H1 (cell line): ENCODE results near the gene FOXS1. TPM values are rescaled to one million over a fixed set of nuclear protein-coding genes. Genes with fewer than 3 reads are reported as not detected.

ENCODE experiments used
- ATF2 ChIP-seq: IDR thresholded peaks from 2 replicates; pipeline ENCODE4 v1.6.1; 2012; ENCODE audit warnings: low read length, inconsistent platforms
- CHD1 ChIP-seq: IDR thresholded peaks from 2 replicates; pipeline ENCODE4 v1.6.1; 2012; ENCODE audit warnings: low read depth, low read length, improper control_type of control experiment
- CTBP2 ChIP-seq: IDR thresholded peaks from 2 replicates; pipeline ENCODE4 v1.7.0; 2011; ENCODE audit warnings: borderline replicate concordance, mild to moderate bottlenecking, moderate library complexity, mixed read lengths, low read length; ENCODE audit not compliant: insufficient read depth, insufficient read length
- E2F6 ChIP-seq: IDR thresholded peaks from 2 replicates; pipeline ENCODE4 v1.6.1; 2012; ENCODE audit warnings: inconsistent platforms
- EP300 ChIP-seq, 2 experiments: IDR thresholded peaks; 1 replicate in 1 of 2; 2 replicates in 1 of 2; pipeline ENCODE4 v1.6.1; 2011 to 2012; ENCODE audit warnings: low read depth in 2 of 2, low read length in 2 of 2, mild to moderate bottlenecking in 2 of 2, borderline replicate concordance in 1 of 2, inconsistent platforms in 1 of 2, moderate library complexity in 1 of 2
- EZH2 ChIP-seq: fragments of 200-600 bp; sonication (generic); IDR thresholded peaks from 2 replicates; pipeline ENCODE4 v1.7.1; 2012; ENCODE audit warnings: low read depth, mild to moderate bottlenecking, moderate library complexity, low read length, inconsistent platforms; ENCODE audit not compliant: severe bottlenecking
- HDAC6 ChIP-seq: IDR thresholded peaks from one replicate; pipeline ENCODE4 v1.7.1; 2012; ENCODE audit warnings: low read depth, mild to moderate bottlenecking, inconsistent platforms, low read length, moderate library complexity
- KDM1A ChIP-seq: fragments of 200-600, 300-600 bp; sonication (generic); IDR thresholded peaks from 2 replicates; pipeline ENCODE4 v1.7.1; 2016; ENCODE audit warnings: mild to moderate bottlenecking, low read length, borderline replicate concordance
- NRF1 ChIP-seq: IDR thresholded peaks from 2 replicates; pipeline ENCODE4 v1.6.1; 2011; ENCODE audit warnings: mild to moderate bottlenecking, low read depth, low read length, improper control_type of control experiment
- SP2 ChIP-seq: IDR thresholded peaks from 2 replicates; pipeline ENCODE4 v1.6.1; 2012; ENCODE audit warnings: mild to moderate bottlenecking, low read length, inconsistent platforms
- SRF ChIP-seq: IDR thresholded peaks from 2 replicates; pipeline ENCODE4 v1.6.1; 2011; ENCODE audit warnings: mild to moderate bottlenecking, low read depth, low read length, moderate library complexity
- TAF1 ChIP-seq: IDR thresholded peaks from 2 replicates; pipeline ENCODE4 v1.6.1; 2011; ENCODE audit warnings: mild to moderate bottlenecking, low read depth, low read length
- TEAD4 ChIP-seq: IDR thresholded peaks from 2 replicates; pipeline ENCODE4 v1.6.1; 2012; ENCODE audit warnings: low read depth, low read length, inconsistent platforms, mixed read lengths
- YY1 ChIP-seq: IDR thresholded peaks from 2 replicates; pipeline ENCODE4 v1.6.1; 2011; ENCODE audit warnings: low read depth, mild to moderate bottlenecking, low read length
- ZNF274 ChIP-seq: IDR thresholded peaks from 2 replicates; pipeline ENCODE4 v1.7.0; 2012; ENCODE audit warnings: low read length, borderline replicate concordance; ENCODE audit errors: extremely low read depth
- polyA plus RNA-seq, 7 experiments: library from polyadenylated mRNA; depleted of rRNA in 3 of 7; stranded (reverse) in 5 of 7; unstranded in 2 of 7; fragments of >200 nt in 5 of 7; fragments of 200-250 nt in 2 of 7; gene quantifications; 1 replicate in 5 of 7; 2 replicates in 1 of 7; 4 replicates in 1 of 7; pipeline versions ENCODE4 v1.2.1 to v1.2.3, GENCODE V29; 2011 to 2013; ENCODE audit warnings: missing spikeins in 2 of 7, mixed read lengths in 2 of 7
- total RNA-seq: library from RNA; stranded (reverse); fragmentation: NEBNext Ultra II Directional; extraction: Animal tissue kit (Norgen Biotek cat#: 25700); gene quantifications from 2 replicates; pipeline ENCODE4 v1.2.1, GENCODE V29; 2021
- TF ChIP-seq, protein P1 (sequence below): IDR thresholded peaks from 2 replicates; pipeline ENCODE4 v1.6.1; 2011; ENCODE audit warnings: low read length, improper control_type of control experiment
- TF ChIP-seq, protein P2 (sequence below), 3 experiments: IDR thresholded peaks; 1 replicate in 2 of 3; 2 replicates in 1 of 3; pipeline versions ENCODE4 v1.5.1 to v1.6.1; 2011; ENCODE audit warnings: low read length in 3 of 3, mild to moderate bottlenecking in 3 of 3, inconsistent platforms in 2 of 3, low read depth in 1 of 3, moderate library complexity in 1 of 3; ENCODE audit not compliant: insufficient read depth in 1 of 3; ENCODE audit errors: control extremely low read depth in 1 of 3

Gene FOXS1
- total and polyA plus RNA-seq, 2 of the 8 experiments (the other 6 are each of a cell fraction or from before 2014, with no cell fraction given) = 0.45 TPM; not detected in 1

- TF ChIP-seq EP300 (IDR thresholded peaks at IDR 0.05; ENCODE audit: borderline replicate concordance in 1 of 2, low read depth in 2 of 2, low read length in 2 of 2) (no peak), KDM1A (peak; percentile 98), SP2 (no peak), HDAC6 (no peak), E2F6 (no peak), SRF (no peak), ZNF274 (no peak), TEAD4 (no peak), CHD1 (no peak), EZH2 (no peak), ATF2 (no peak), NRF1 (no peak), YY1 (peak; percentile 8; the same call in 1 of the 2 replicates), CTBP2 (no peak), TAF1 (no peak)
- TF ChIP-seq, protein P1, sequence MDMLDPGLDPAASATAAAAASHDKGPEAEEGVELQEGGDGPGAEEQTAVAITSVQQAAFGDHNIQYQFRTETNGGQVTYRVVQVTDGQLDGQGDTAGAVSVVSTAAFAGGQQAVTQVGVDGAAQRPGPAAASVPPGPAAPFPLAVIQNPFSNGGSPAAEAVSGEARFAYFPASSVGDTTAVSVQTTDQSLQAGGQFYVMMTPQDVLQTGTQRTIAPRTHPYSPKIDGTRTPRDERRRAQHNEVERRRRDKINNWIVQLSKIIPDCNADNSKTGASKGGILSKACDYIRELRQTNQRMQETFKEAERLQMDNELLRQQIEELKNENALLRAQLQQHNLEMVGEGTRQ = no peak
- TF ChIP-seq, protein P2, sequence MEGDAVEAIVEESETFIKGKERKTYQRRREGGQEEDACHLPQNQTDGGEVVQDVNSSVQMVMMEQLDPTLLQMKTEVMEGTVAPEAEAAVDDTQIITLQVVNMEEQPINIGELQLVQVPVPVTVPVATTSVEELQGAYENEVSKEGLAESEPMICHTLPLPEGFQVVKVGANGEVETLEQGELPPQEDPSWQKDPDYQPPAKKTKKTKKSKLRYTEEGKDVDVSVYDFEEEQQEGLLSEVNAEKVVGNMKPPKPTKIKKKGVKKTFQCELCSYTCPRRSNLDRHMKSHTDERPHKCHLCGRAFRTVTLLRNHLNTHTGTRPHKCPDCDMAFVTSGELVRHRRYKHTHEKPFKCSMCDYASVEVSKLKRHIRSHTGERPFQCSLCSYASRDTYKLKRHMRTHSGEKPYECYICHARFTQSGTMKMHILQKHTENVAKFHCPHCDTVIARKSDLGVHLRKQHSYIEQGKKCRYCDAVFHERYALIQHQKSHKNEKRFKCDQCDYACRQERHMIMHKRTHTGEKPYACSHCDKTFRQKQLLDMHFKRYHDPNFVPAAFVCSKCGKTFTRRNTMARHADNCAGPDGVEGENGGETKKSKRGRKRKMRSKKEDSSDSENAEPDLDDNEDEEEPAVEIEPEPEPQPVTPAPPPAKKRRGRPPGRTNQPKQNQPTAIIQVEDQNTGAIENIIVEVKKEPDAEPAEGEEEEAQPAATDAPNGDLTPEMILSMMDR (IDR thresholded peaks at IDR 0.05; ENCODE audit: control extremely low read depth in 1 of 3, insufficient read depth in 1 of 3, low read depth in 1 of 3, low read length in 3 of 3) = peak; percentile 98 to 100 (median 100)
These were observed 12.1 kb downstream of the FOXS1 start (continued) for GRCh38 chr20:31833130-31833930.
